GM12872 (cell line): Measurements from ENCODE around the gene TACR1.

Experiments used
- CTCF ChIP-seq: IDR thresholded peaks from 3 replicates; pipeline ENCODE4 v1.5.1; 2011; ENCODE audit warnings: low read depth, mild to moderate bottlenecking, low read length, moderate library complexity; ENCODE audit not compliant: insufficient read depth

Gene TACR1

GRCh38 chr2:75074708-75075107, 124.6 kb downstream of the TACR1 start:
- TF ChIP-seq CTCF: no peak

GRCh38 chr2:75074228-75074627, 125.1 kb downstream of the TACR1 start:
- no peak for TF ChIP-seq CTCF

- TF ChIP-seq CTCF: no peak
Measured at GRCh38 chr2:75071766-75072165, 127.6 kb downstream of the TACR1 start.

GRCh38 chr2:75068546-75068945, 130.8 kb downstream of the TACR1 start:
- no peak for TF ChIP-seq CTCF

- TF ChIP-seq CTCF: no peak
Measured at GRCh38 chr2:75067506-75067905, 131.8 kb downstream of the TACR1 start.

GRCh38 chr2:75066121-75066902, 133.0 kb downstream of the TACR1 start:
- no peak for TF ChIP-seq CTCF

- TF ChIP-seq CTCF: no peak
Measured at GRCh38 chr2:75065402-75066008, 133.8 kb downstream of the TACR1 start.
